Measurements from ENCODE around the gene RAB34.

GRCh38 chr17:28715217-28715616 is 2.5 kb downstream of the RAB34 start:
- TF ChIP-seq POLR2AphosphoS5 (IDR thresholded peaks at IDR 0.05) (no peak), CTCF (IDR thresholded peaks at IDR 0.05 in 8 of 11, conservative IDR thresholded peaks at IDR 0.05 in 3 of 11) (no peak)
